NCI-H1694 (cell line): Measurements from ENCODE around the gene NSUN2.
"Not testable (repeated sequence)": the region's sequence is repeated elsewhere in the genome, so short reads cannot be mapped to it uniquely, and the experiment has no call there.

Experiments used
- DNase-seq: peaks from one replicate; lab custom pipeline; 2025; lab: John Stamatoyannopoulos, UW

The NSUN2 gene

DNA sequence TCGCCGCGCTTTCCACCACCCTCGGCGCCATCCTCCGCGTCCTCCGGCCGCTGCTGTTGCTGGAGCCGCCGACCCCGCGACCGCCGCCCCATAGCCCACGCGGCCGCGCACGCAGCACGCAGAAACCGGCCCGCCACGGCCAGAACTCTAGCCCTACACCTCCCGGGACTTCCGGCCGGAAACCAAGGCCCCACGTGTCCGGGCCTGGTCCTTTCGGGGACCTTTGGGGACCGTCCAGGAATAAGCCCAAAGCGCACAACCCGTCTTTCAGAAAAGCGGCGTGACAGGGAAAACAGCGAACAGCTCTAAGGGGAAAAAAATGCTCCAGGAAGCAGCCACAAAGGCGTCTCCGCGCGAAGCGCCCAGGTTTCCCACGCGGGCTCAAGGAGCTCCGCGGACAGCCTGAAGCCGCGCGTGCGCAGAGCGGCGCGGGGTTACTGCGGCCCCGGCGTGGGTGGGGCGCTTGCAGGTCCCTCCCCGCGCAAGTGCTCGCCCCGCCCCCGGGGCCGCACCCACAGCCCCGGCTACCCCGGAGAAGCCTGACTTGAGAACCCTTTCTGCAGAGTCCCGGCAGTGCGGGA is at the start of gene NSUN2, which contains the start of gene SRD5A1:
NSUN2 (minus strand) TSS at position 157 of the 581 bp plus-strand sequence; CDS start at position 92, 65 bp downstream.
SRD5A1 (plus strand) TSS at position 553 of the 581 bp plus-strand sequence. CDS start 137 bp downstream, outside the sequence.
- DNase-seq, result peak; percentile 74

DNA sequence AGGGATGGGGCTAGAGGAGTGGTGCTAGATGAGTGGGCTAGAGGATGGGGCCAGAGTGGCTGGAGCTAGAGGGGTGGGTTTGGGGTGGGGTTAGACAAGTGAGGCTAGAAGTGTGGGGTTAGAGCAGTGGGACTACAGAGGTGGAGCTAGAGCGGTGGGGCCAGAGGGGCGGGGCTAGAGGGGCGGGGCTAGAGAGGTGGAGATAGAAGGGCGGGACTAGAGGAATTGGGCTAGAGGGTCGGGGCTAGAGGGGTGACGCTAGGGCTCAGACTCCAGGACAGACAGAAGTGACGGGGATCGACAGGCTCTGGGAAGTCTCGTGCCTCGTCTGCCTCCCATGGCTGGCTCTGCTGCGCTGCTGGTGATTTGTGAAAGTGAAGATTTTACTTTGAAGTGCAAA is 49.4 kb upstream of the NSUN2 start:
- no peak for DNase-seq

DNA sequence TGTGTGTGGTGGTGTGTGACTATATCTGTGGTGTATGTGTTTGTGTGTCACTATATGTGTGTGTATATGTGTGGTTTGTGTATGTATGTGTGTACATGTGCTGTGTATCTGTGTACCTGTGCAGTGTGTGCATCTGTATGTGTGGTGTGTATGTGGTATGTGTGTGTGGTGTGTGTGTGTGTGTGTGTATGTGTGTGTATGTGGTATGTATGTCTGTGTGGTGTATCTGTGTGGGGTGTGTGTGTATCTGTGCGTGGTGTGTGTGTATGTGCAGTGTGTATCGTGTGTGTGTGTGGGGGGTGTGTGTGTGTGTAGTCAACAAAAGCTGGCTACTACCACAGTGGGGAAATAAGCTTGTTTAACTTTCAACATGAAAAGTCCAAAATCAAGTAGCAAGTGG is 48.8 kb upstream of the NSUN2 start:
- no peak for DNase-seq

DNA sequence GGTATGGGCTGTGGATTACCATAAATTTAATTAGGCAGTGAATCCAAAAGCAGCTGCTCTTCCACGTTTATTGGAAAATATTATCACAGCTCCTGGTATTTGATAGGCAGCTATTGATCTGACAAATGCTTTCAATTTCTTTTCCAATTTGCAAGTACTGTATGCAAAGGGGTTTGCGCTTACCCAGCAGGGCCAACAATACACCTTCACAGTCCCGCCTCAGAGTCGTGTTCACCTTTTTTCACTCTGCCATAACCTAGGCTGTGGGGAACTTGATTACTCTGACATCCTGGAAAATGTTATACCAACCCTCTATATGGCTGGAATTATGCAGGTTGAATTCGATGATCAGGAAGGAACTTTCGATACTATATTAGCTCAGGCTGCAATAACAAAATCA is 48.1 kb upstream of the NSUN2 start:
- no peak for DNase-seq

DNA sequence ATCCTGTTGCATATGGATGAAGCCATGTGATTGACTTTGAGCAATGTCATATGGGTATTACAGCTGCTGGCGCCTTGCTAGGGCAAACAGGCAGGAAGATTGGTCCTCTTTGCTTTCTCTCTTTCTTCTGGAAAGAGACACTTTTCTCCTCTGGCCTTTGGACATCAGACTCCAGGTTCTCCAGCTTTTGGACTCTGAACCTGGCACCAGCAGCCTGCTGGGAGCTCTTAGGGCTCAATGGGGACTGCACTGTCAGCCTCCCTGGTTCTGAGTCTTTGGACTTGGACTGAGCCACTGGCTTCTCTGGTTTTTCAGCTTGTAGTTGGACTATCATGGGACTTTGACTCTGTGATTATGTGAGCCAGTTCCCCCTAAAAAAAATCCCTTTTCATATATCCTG is 45.5 kb upstream of the NSUN2 start:
- DNase-seq, result no peak

DNA sequence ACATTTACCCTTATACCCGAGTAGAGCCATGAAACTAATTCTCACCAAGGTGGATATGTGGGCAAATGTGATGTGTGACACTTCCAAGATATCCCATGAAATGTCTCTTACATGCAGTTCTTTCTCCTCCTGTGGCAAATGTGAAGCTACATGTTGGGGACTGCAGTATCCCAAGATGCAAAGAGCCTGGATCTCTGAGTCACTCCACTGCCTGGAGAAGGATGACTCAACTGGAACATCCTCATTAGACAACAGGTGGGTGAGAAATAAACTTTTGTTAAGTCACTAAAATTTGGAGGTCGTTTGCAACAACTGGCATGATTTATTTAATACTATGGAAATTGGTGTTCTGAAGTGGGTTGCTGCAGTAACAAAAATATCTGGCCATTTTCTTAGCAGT is 43.9 kb upstream of the NSUN2 start:
- DNase-seq, result no peak

DNA sequence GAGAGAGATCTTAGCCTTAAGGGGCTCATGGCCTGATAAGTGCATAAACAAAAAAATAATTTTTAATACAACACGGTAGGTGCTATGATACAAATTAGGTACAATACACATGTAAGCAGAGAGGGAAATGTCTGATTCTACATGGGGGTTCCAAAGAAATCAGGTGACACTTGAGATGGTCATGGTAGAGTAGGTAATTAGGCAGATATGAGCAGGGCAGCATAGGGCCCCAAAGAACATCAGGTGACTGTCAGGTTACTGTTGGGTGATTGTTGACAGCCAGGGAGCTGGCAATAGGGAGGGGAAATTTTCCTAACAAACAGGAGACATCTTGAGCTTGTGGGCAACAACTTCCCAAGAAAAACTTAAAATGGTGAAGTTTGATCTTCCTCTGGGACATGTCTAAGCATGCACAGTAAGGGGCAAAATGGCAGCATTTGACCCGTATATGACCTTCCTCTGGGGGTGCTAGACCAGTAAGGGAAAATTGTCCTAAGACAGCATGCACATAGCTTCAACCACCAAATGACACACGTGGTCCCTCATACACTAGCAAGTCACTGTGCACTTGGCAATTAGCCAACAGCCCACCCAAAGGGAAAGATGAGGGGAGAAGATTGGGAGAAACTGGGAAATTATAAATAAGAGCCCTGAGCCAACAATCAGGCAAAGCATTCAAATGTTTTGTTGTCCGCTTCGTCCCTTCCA is 43.1 kb upstream of the NSUN2 start:
- no peak for DNase-seq

DNA sequence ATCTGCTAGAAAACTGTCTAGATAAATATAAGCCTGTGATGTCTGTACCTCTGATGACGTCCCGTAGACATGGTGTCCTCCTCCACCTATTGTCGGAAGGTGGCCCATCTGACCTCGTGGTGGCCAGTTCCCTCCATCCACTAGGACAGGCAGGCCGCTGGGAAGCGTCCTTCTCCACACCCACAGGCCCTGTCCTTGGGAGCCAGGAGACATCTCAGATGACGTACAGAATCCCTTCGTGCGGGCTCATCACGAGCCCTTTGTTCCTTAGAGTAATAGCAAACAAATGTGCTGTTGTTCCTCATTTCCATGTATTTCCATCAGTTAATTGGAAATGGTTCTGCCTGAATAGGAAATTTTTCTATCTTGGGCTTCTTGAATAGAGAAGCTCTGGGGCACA is 42.0 kb upstream of the NSUN2 start:
- no peak for DNase-seq

DNA sequence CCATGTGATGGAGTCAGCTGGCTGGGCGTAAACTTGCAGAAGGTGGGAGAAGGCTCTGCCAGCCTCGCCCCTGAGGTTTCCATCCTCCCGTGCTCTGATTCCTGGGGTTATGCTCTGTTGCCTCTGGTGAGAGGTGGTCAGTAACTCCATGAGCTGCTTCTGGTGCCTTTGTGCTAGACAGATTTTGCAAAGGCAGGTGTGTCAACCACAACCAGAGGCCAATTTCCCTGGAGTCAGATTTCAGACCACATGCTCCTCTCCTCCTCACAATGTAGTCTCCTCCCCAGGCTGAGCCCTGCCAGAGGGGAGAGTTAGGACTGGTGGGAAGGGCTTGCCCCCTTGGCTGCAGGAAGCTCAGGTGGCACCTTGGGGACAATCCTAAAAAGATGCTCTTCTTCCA is 41.6 kb upstream of the NSUN2 start:
- no peak for DNase-seq

DNA sequence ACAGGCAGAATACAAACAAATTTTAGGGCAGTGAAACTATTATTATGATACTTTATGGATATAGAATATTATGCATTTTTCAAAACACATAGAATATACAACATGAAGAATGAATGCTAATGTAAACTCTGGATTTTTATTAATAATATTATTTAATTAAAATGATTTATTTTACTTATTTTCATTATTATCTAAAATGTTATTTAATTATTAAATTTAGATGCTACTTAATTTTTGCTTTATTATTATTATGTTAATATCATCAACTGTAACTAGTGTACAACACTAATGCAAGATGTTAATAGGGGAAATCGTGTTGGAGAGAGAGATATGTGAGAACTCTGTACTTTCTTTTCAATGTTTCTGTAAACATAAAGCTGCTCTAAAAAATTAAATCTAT is 41.1 kb upstream of the NSUN2 start:
- no peak for DNase-seq

DNA sequence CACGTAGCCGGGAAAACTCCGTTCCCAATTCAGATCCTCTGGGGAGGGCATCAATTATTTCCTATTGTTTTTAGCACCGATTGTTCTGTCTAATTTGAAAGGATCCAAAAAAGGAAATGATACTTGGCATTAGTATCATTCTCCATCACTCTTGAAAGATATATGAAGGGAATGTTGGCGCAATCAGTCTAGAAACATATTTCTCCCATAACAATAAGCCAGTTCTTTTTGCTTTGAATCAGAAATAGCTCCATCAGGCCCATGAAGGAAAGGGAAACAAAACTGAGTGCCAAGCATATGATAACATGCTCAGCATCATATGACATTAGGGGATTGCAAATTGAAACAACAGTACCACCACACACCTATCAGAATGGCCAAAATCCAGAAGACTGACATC is 40.2 kb upstream of the NSUN2 start:
- no peak for DNase-seq

DNA sequence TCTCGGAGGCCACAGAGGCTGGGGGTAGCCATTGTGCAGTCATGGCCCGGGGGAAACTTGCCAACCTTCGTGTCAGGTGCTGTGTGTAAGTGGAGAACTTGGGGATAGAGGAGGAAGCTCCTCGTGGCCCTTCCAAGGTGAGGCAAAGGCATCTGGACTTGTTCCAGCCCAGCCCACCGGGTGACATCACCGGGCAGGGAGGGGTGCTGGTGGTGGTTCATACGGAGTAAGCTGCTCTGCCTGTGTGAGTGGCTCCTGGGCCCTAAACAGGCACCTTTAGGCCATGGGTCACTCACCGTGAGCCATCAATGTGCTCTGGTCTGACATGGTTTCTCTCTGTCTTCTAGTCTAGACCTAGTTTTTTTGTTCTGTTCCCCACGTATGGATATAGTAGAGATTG is 35.9 kb upstream of the NSUN2 start:
- not testable (repeated sequence) for DNase-seq

DNA sequence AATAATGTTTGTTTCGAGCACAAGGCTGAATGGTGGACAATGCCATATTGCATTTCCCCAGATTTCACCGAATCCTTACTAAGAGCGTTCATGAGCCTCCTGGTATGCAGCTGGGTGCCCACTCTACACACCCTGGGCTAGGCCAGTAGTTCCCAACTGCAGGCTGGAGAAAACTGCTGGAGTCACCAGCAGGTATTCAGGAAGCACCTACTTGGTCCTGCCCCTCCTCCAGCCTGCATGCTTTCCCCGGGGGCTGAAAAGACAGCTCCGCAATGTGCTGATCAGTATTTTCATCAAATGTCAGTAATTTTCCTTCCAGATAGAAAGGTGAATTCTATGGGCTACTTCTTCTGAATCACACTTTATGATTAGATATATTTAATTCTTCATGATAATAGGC is 34.8 kb upstream of the NSUN2 start:
- no peak for DNase-seq

DNA sequence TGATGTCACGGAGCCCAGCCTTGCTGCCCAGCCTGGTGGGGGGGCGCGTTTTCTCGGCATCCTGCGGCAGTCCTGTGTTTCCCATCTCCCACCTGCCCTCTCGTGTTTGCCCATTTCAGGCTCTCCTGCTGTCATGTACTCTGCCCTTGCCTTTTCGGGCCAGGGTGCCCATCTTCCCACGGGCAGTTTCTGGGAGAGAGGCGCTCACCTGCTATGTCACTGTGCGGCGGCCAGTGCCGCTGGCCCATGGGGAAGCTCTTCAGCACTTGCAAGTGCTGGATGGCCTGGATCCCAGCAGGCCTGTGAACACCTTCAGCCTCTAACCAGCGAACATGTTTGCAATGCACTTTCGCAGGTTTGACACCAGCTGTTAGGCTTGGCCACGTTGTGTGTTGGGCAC is 33.9 kb upstream of the NSUN2 start:
- no peak for DNase-seq

DNA sequence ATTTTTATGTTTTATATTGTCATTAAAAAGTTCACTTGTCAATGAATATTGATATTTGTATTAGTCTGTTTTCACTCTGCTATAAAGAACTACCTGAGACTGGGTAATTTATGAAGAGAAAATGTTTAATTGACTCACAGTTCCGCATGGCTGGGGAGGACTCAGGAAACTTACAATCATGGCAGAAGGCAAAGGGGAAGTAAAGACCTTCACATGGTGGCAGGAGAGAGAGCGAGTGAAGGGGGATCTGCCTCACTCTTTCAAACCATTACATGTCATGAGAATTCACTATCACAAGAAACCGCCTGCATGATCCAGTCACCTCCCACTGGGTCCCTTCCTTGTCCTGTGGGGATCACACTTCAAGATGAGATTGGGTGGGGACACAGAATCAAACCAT is 27.8 kb upstream of the NSUN2 start:
- DNase-seq, result no peak

DNA sequence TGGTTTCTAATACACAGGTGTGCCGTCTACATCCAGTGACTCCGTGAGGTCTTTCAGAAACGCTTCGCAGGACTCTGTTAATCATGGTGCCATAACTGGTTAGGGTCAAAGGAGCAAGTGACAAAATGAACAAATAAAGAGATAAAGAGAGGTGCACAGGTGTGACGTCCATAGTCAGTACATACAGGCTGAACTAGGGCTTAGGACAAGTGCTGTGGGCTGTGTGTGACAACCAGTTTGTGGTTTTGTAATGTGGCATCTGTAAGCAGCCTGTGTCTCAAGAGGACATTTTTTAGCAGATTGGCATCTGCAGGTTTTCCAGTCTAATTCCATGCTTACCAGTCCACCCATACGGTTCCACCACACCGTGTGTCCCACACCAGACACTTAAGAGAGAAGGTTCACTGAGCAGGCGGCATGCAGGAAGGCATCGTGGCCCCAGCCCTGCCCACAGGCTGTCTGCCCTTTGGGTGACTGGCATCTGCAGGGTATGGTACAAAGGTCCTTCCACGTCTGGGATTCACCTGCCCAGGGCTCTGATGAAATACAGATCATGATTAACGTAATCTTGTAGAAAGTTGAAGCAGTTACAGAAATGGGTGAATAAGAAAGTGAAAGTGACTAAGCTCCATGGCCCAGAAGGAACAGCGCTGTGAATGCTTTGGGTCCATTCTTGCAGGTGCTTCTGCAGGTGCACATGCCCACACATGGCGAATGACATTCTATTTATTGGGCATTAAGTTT is 27.3 kb upstream of the NSUN2 start:
- no peak for DNase-seq

DNA sequence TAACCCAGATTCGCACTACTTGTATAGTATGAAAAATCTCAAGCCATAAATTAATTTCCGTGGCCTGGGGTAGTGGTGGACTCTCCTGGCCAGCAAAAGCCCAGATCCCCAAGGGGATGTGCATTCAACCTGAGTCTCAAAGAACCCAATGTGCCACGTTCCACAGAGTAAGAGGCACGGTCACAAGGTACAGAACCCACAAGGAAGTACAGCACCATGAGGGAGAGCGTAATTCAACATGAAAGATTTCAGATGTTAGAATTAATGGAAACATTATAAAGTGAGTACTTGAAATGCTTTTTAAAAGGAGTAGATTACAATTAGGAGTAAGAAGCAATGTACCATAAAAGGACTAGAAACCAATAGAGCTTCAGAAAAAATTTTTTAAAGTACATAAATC is 23.8 kb upstream of the NSUN2 start:
- DNase-seq, result no peak

DNA sequence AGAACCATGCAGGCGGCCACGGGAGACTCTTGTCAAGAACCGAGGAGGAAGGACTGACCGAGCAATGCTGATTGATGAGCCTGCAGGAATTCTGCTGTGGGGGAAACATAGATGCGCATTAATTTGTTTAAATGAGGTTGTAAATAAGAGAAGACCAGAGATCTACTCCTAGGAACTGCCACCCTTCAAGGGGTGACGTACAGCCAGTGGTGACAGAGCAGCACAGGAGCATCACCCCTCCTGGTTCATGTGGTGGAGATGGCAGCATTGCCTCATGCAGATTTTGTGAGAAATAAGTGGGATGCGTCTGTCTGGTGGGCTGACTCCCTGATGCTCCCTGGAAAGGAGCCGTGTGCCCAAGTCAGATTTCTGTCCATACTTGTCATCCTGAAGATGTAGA is 22.6 kb upstream of the NSUN2 start:
- DNase-seq, result no peak

DNA sequence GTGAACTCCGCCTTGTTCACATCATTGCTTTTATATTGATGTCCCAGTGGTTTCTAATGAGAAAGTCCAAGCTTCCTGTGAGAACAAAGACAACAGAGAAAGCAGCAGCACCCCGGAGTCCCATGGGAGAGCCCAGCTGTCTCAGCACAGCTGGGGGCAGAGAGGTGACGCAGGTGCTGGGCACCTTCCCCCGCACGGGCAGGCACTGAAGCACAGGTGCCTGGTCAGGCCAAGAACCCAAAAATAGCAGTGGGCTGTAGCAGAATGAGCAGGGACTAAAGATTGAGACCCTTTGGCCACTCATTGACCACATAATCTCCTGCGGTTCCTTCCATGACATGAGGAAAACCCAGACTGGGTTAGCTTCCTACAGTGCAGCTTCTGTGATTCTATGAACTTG is 19.2 kb upstream of the NSUN2 start:
- no peak for DNase-seq

DNA sequence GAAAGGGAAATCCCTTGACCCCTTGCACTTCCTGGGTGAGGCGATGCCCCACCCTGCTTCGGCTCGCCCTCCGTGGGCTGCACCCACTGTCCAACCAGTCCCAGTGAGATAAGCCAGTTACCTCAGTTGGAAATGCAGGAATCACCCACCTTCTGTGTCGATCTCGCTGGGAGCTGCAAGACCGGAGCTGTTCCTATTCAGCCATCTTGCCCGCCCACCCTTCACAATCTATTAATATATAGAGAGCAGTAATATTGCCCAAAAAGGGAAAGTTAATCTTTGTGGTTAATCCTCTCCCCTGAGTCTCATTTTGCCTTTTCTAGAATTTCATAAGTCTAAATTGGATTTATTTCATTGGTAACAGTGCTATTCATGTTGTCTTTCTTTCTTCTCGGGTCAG is 16.8 kb upstream of the NSUN2 start:
- DNase-seq, result no peak

DNA sequence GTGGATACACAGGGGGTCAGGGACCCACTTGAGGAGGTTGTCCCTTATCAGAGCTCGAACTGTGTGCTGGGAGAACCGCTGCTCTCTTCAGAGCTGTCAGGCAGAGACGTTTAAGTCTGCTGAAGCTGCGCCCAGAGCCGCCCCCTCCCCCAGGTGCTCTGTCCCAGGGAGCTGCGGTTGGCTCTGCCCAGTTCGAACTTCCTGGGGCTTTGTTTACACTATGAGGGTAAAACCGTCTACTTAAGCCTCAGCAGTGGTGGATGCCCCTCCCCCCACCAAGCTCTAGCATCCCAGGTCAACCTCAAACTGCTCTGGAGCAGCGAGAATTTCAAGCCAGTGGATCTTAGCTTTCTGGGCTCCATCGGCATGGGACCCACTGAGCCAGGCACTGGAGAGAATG is 16.3 kb upstream of the NSUN2 start:
- no peak for DNase-seq

DNA sequence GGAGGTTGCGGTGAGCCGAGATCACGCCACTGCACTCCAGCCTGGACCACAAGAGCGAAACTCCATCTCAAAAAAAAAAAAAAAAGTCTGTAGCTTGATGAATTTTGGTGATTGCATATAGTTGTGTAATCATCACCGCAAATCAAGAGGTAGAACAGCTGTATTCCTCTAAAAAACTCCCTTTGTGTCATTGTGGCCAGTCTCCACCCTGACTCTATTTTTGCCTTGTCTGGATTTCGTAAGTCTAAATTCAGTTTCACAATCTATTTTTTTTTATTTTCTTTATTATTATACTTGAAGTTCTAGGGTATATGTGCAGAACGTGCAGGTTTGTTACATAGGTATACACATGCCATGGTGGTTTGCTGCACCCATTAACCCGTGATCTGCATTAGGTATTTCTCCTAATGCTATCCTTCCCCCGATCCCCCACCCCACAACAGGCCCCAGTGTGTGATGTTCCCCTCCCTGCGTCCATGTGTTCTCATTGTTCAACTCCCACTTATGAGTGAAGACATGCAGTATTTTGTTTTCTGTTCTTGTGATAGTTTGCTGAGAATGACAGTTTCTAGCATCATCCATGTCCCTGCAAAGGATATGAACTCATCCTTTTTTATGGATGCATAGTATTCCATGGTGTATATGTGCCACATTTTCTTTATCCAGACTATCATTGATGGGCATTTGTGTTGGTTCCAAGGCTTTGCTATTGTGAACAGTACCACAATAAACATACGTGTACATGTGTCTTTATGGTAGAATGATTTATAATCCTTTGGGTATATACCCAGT is 12.9 kb upstream of the NSUN2 start:
- not testable (repeated sequence) for DNase-seq
